Activated CD4-positive, alpha-beta T cell treated with anti-CD3 and anti-CD28 coated beads, Interleukin-2, amount 10 ng/mL, durations not matched to agents 24 days and 14 days (primary cell): ENCODE results near the gene ABR. TPM values are rescaled to one million over a fixed set of nuclear protein-coding genes. Genes with fewer than 3 reads are reported as not detected.
"Not testable (repeated sequence)": the region's sequence is repeated elsewhere in the genome, so short reads cannot be mapped to it uniquely, and the experiment has no call there.

ENCODE experiments used
- DNase-seq: peaks from one replicate; pipeline ENCODE4 v3.0.0; 2022
- H3K27ac Mint-ChIP-seq: one replicate; pipeline ENCODE4 v1.8.0; 2022; ENCODE audit warnings: mild to moderate bottlenecking, mixed read lengths
- H3K27me3 Mint-ChIP-seq: one replicate; pipeline ENCODE4 v1.8.0; 2022; ENCODE audit warnings: mixed read lengths
- H3K36me3 Mint-ChIP-seq: one replicate; pipeline ENCODE4 v1.8.0; 2022; ENCODE audit warnings: low read depth, mild to moderate bottlenecking, mixed read lengths
- H3K4me1 Mint-ChIP-seq: one replicate; pipeline ENCODE4 v1.8.0; 2021; ENCODE audit warnings: mixed read lengths
- H3K4me3 Mint-ChIP-seq: one replicate; pipeline ENCODE4 v1.8.0; 2022; ENCODE audit warnings: mild to moderate bottlenecking, moderate library complexity, mixed read lengths
- H3K9me3 Mint-ChIP-seq: one replicate; pipeline ENCODE4 v1.8.0; 2021; ENCODE audit warnings: mixed read lengths
- intact Hi-C: fragments of 100-400 bp; cut with micrococcal nuclease; formaldehyde crosslinking; loops from one replicate; pipeline ENCODE4 v1.15.1; 2023
- total RNA-seq: library from RNA; stranded (reverse); gene quantifications from 2 replicates; pipeline ENCODE4 v1.2.3, GENCODE V29; 2022

ABR gene
- total RNA-seq, 1 donor from 2014 or later, result 58.9 TPM

- Mint-ChIP-seq H3K9me3 (no peaks in the 10 kb centered on the region), H3K36me3 (no peaks in the 10 kb centered on the region), H3K4me3 (no peak overlapping the region), H3K27ac (no peak overlapping the region), H3K27me3 (no peaks in the 10 kb centered on the region), H3K4me1 (no peaks in the 10 kb centered on the region)
- intact Hi-C loops, result no loop called here
- DNase-seq, result no peak
Measured at GRCh38 chr17:1158879-1159278, 20.9 kb downstream of the ABR start.

GRCh38 chr17:1156864-1157263 is 22.9 kb downstream of the ABR start:
- DNase-seq, result no peak
- no peaks in the 10 kb centered on the region for H3K36me3 Mint-ChIP-seq
- no peak overlapping the region for H3K27ac Mint-ChIP-seq
- no peaks in the 10 kb centered on the region for H3K9me3 Mint-ChIP-seq
- H3K4me1 Mint-ChIP-seq, result no peaks in the 10 kb centered on the region
- no peak overlapping the region for H3K4me3 Mint-ChIP-seq
- H3K27me3 Mint-ChIP-seq, result no peaks in the 10 kb centered on the region
- intact Hi-C loops, result no loop called here

GRCh38 chr17:1154704-1155103 is 25.1 kb downstream of the ABR start:
- no peak overlapping the region for H3K27ac Mint-ChIP-seq
- no peaks in the 10 kb centered on the region for H3K4me1 Mint-ChIP-seq
- H3K4me3 Mint-ChIP-seq, result no peak overlapping the region
- H3K36me3 Mint-ChIP-seq, result no peaks in the 10 kb centered on the region
- DNase-seq, result no peak
- H3K9me3 Mint-ChIP-seq, result no peaks in the 10 kb centered on the region
- no peaks in the 10 kb centered on the region for H3K27me3 Mint-ChIP-seq
- intact Hi-C loops, result no loop called here

GRCh38 chr17:1153795-1154546 is 25.8 kb downstream of the ABR start:
- no peaks in the 10 kb centered on the region for H3K4me1 Mint-ChIP-seq
- H3K27me3 Mint-ChIP-seq, result no peaks in the 10 kb centered on the region
- no peak for DNase-seq
- no peak overlapping the region for H3K4me3 Mint-ChIP-seq
- no peaks in the 10 kb centered on the region for H3K36me3 Mint-ChIP-seq
- intact Hi-C loops, result no loop called here
- no peaks in the 10 kb centered on the region for H3K9me3 Mint-ChIP-seq
- H3K27ac Mint-ChIP-seq, result no peak overlapping the region

- H3K9me3 Mint-ChIP-seq, H3K4me3 Mint-ChIP-seq, H3K27ac Mint-ChIP-seq, H3K4me1 Mint-ChIP-seq, H3K36me3 Mint-ChIP-seq, H3K27me3 Mint-ChIP-seq, DNase-seq, intact Hi-C loops: not testable (repeated sequence)
Measured at GRCh38 chr17:1152582-1152981, 27.2 kb downstream of the ABR start.

- H3K27ac Mint-ChIP-seq, result no peak overlapping the region
Measured at GRCh38 chr17:1150863-1151600, 28.7 kb downstream of the ABR start.

GRCh38 chr17:1149869-1150268 is 29.9 kb downstream of the ABR start:
- H3K27ac Mint-ChIP-seq, result no peak overlapping the region

More at GRCh38 chr17:1150863-1151600, 28.7 kb downstream of the ABR start:
- no peaks in the 10 kb centered on the region for H3K27me3 Mint-ChIP-seq
- intact Hi-C loops, result no loop called here
- peaks cover 7% of the 10 kb centered on the region for H3K9me3 Mint-ChIP-seq
- H3K4me1 Mint-ChIP-seq, result no peaks in the 10 kb centered on the region
- no peak for DNase-seq
- no peaks in the 10 kb centered on the region for H3K36me3 Mint-ChIP-seq
- H3K4me3 Mint-ChIP-seq, result no peak overlapping the region

GRCh38 chr17:1147664-1148063 is 32.1 kb downstream of the ABR start:
- H3K27ac Mint-ChIP-seq, result no peak overlapping the region
- no peak for DNase-seq
- no peaks in the 10 kb centered on the region for H3K4me1 Mint-ChIP-seq
- no peaks in the 10 kb centered on the region for H3K36me3 Mint-ChIP-seq
- no peak overlapping the region for H3K4me3 Mint-ChIP-seq
- H3K9me3 Mint-ChIP-seq, result peaks cover 7% of the 10 kb centered on the region
- intact Hi-C loops, result no loop called here
- no peaks in the 10 kb centered on the region for H3K27me3 Mint-ChIP-seq

More at GRCh38 chr17:1149869-1150268, 29.9 kb downstream of the ABR start:
- Mint-ChIP-seq H3K4me1 (no peaks in the 10 kb centered on the region), H3K9me3 (peaks cover 7% of the 10 kb centered on the region), H3K36me3 (no peaks in the 10 kb centered on the region), H3K27me3 (no peaks in the 10 kb centered on the region), H3K4me3 (no peak overlapping the region)
- DNase-seq, result no peak
- intact Hi-C loops, result no loop called here

- Mint-ChIP-seq H3K27ac (no peak overlapping the region), H3K9me3 (peaks cover 7% of the 10 kb centered on the region), H3K4me3 (no peak overlapping the region), H3K27me3 (no peaks in the 10 kb centered on the region), H3K36me3 (no peaks in the 10 kb centered on the region), H3K4me1 (no peaks in the 10 kb centered on the region)
- no peak for DNase-seq
- intact Hi-C loops, result no loop called here
Measured at GRCh38 chr17:1146561-1147265, 33.1 kb downstream of the ABR start.

- no peaks in the 10 kb centered on the region for H3K27me3 Mint-ChIP-seq
- intact Hi-C loops, result no loop called here
- H3K4me1 Mint-ChIP-seq, result no peaks in the 10 kb centered on the region
- DNase-seq, result no peak
- H3K27ac Mint-ChIP-seq, result no peak overlapping the region
- H3K36me3 Mint-ChIP-seq, result no peaks in the 10 kb centered on the region
- no peak overlapping the region for H3K4me3 Mint-ChIP-seq
- peaks cover 7% of the 10 kb centered on the region for H3K9me3 Mint-ChIP-seq
Measured at GRCh38 chr17:1145311-1145986, 34.3 kb downstream of the ABR start.

GRCh38 chr17:1144162-1144561 is 35.6 kb downstream of the ABR start:
- Mint-ChIP-seq H3K9me3 (peaks cover 7% of the 10 kb centered on the region), H3K4me1 (no peaks in the 10 kb centered on the region), H3K27ac (no peak overlapping the region), H3K36me3 (no peaks in the 10 kb centered on the region), H3K4me3 (no peak overlapping the region), H3K27me3 (no peaks in the 10 kb centered on the region)
- DNase-seq, result no peak
- intact Hi-C loops, result no loop called here

GRCh38 chr17:1143573-1143972 is 36.2 kb downstream of the ABR start:
- no peaks in the 10 kb centered on the region for H3K27me3 Mint-ChIP-seq
- H3K4me3 Mint-ChIP-seq, result no peak overlapping the region
- H3K4me1 Mint-ChIP-seq, result no peaks in the 10 kb centered on the region
- peaks cover 7% of the 10 kb centered on the region for H3K9me3 Mint-ChIP-seq
- H3K27ac Mint-ChIP-seq, result no peak overlapping the region
- intact Hi-C loops, result no loop called here
- no peak for DNase-seq
- no peaks in the 10 kb centered on the region for H3K36me3 Mint-ChIP-seq

- DNase-seq, result no peak
- Mint-ChIP-seq H3K9me3 (peaks cover 7% of the 10 kb centered on the region), H3K27me3 (no peaks in the 10 kb centered on the region), H3K27ac (no peak overlapping the region), H3K4me3 (no peak overlapping the region), H3K4me1 (no peaks in the 10 kb centered on the region), H3K36me3 (no peaks in the 10 kb centered on the region)
- intact Hi-C loops, result no loop called here
Measured at GRCh38 chr17:1142561-1142971, 37.2 kb downstream of the ABR start.

GRCh38 chr17:1137465-1137894 is 42.3 kb downstream of the ABR start:
- no peak for DNase-seq
- Mint-ChIP-seq H3K27me3 (no peaks in the 10 kb centered on the region), H3K4me1 (no peaks in the 10 kb centered on the region), H3K36me3 (no peaks in the 10 kb centered on the region), H3K9me3 (no peaks in the 10 kb centered on the region), H3K27ac (no peak overlapping the region), H3K4me3 (no peak overlapping the region)
- intact Hi-C loops, result no loop called here
